IMR-90 (cell line): ENCODE results near the gene CETP.

Experiments
- CEBPB ChIP-seq: IDR thresholded peaks from 2 replicates; pipeline ENCODE4 v1.6.1; 2012; ENCODE audit warnings: low read depth, low read length, improper control_type of control experiment
- CTCF ChIP-seq: conservative IDR thresholded peaks from 2 replicates; pipeline ENCODE4 v1.5.1; 2012; ENCODE audit warnings: mild to moderate bottlenecking, low read depth, low read length, improper control_type of control experiment
- FOS ChIP-seq: fragments of 150-350 bp; IDR thresholded peaks from 2 replicates; pipeline ENCODE4 v1.6.1; 2016; ENCODE audit warnings: low read depth, low read length
- MAFK ChIP-seq: IDR thresholded peaks from 2 replicates; pipeline ENCODE4 v1.6.1; 2012; ENCODE audit warnings: low read depth, low read length, improper control_type of control experiment
- MXI1 ChIP-seq: IDR thresholded peaks from 2 replicates; pipeline ENCODE4 v1.6.1; 2012; ENCODE audit warnings: low read depth, mild to moderate bottlenecking, low read length, moderate library complexity, borderline replicate concordance
- POLR2A ChIP-seq: IDR thresholded peaks from 2 replicates; pipeline ENCODE4 v1.6.1; 2012; ENCODE audit warnings: mild to moderate bottlenecking, low read depth, low read length
- RAD21 ChIP-seq: IDR thresholded peaks from 2 replicates; pipeline ENCODE4 v1.6.1; 2012; ENCODE audit warnings: low read length, improper control_type of control experiment
- RFX5 ChIP-seq: IDR thresholded peaks from 2 replicates; pipeline ENCODE4 v1.8.0; 2012; ENCODE audit warnings: low read depth, mild to moderate bottlenecking, low read length, moderate library complexity
- USF2 ChIP-seq: fragments of 150-350 bp; IDR thresholded peaks from 2 replicates; pipeline ENCODE4 v1.6.1; 2017; ENCODE audit warnings: mild to moderate bottlenecking, antibody characterized with exemption, low read length, low read depth

- no peak for TF ChIP-seq RAD21
- peak; percentile 49; the same call in 1 of the 2 replicates for TF ChIP-seq CEBPB
- no peak for TF ChIP-seq POLR2A
- no peak for TF ChIP-seq FOS
- no peak for TF ChIP-seq CTCF
- no peak for TF ChIP-seq USF2
- TF ChIP-seq MAFK = no peak
- TF ChIP-seq MXI1 = no peak
- TF ChIP-seq RFX5 = no peak
Measured at GRCh38 chr16:56929639-56930038, 32.1 kb upstream of the CETP start.
